ENCODE measurements around the gene ATF7. TPM values are rescaled to one million over a fixed set of nuclear protein-coding genes. Genes with fewer than 3 reads are reported as not detected.
A peak's percentile ranks its signal among the peaks of the same experiment; 100 is the strongest.

Gene ATF7
- total and polyA plus RNA-seq, 4 donors: 16.8 to 43.3 (median 31.7) TPM

DNA sequence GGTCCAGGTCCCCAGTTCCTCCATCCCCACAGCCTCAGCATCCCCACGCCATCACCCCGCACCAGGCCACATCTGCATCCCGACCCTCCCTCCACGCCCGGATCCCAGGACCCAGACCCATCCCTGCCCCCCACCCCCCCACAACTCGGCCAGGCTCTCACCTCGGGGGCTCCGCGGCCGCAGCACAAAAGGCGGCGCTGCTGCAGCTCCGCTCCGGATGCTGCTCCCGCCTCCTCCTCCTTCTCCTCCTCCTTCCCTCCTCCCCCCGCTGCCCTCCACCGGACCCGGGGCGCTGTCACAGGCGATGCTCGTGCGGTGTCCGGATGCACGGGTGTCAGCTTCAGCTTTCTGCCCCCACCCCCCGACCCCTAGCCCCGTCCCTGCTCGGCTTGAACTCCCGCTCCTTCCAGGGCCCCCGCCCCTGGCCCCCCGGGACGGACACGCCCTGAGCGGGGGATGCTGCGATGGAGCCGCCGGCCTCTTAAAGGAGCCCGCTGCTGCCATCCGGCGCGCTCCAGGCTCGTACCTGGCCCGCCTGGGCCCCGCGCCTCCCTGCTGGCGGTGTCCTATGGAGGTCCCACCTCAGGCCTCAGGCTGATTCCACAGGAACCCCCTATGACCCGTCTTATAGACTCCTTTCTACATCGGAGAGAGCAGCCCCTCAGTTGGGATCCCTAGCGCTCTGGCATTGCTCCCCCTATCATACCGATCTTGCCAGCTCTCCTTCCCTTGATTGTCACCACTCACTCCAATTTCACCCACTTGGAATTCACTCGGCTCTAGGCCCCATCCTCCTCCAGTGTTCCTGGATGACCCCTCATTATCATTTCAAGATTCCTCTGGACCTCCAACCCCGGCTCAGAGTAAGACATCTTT lies 126.7 kb downstream of the ATF7 start, which contains the start of gene MAP3K12:
Gene MAP3K12, minus strand, starts transcription at position 193 of the 876 bp plus-strand sequence. CDS start 12,067 bp downstream, outside the sequence.
- peak; percentile 71 to 81 (median 78) for DNase-seq
- TF ChIP-seq, protein P1, sequence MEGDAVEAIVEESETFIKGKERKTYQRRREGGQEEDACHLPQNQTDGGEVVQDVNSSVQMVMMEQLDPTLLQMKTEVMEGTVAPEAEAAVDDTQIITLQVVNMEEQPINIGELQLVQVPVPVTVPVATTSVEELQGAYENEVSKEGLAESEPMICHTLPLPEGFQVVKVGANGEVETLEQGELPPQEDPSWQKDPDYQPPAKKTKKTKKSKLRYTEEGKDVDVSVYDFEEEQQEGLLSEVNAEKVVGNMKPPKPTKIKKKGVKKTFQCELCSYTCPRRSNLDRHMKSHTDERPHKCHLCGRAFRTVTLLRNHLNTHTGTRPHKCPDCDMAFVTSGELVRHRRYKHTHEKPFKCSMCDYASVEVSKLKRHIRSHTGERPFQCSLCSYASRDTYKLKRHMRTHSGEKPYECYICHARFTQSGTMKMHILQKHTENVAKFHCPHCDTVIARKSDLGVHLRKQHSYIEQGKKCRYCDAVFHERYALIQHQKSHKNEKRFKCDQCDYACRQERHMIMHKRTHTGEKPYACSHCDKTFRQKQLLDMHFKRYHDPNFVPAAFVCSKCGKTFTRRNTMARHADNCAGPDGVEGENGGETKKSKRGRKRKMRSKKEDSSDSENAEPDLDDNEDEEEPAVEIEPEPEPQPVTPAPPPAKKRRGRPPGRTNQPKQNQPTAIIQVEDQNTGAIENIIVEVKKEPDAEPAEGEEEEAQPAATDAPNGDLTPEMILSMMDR (IDR thresholded peaks at IDR 0.05; ENCODE audit: control extremely low read depth, extremely low read depth): no peak
- WGBS, 2 donors: 0 to 1% methylated on average over 43 to 51 of the region's 51 CpGs
- H3K27me3 ChIP-seq (ENCODE audit: control insufficient read depth in 3 of 3, insufficient read depth in 3 of 3, low read length in 2 of 3): no peaks in the 10 kb centered on the region
- no peaks in the 10 kb centered on the region for H3K9me3 ChIP-seq (ENCODE audit: control insufficient read depth in 4 of 4, insufficient read depth in 3 of 4, low read length in 3 of 4)
- H3K9ac ChIP-seq (ENCODE audit: insufficient read depth in 1 of 2, low read length in 2 of 2): peak within 1 kb of the TSS; percentile 88 to 98
- H3K4me3 ChIP-seq: peak within 1 kb of the TSS; percentile 55
- H3K27ac ChIP-seq (ENCODE audit: low read depth in 1 of 2, low read length in 1 of 2): peak within 1 kb of the TSS; percentile 97 to 99
- H3K4me1 ChIP-seq (ENCODE audit: control insufficient read depth in 5 of 5, insufficient read depth in 5 of 5, low read length in 5 of 5): peaks cover 5 to 56% (median 24%) of the 10 kb centered on the region in 5 donors
- ATAC-seq (ENCODE audit: insufficient read depth, low FRiP score): no peak
- H3K36me3 ChIP-seq (ENCODE audit: control insufficient read depth in 4 of 4, insufficient read depth in 4 of 4, low read length in 4 of 4): peaks cover 0 to 5% (median 1%) of the 10 kb centered on the region in 4 donors

DNA sequence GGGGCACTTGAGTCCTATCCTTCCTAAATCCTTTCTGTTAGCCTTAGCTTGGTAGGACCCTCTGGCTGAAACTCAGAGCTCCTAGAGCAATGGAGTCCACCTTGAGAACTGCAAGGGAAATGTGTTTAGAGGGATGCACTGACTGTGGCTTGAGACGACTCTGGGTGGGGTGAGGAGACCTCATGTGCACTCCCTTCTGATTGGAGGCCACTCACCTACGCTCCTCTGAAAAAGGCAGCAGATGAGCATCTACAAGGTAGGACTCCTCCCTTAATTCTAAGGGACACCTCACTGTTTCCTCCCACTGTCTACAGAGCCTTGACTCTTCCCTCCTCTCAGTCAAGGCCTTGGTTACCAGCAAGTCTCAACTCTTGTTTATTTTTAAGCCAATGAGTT lies 127.9 kb downstream of the ATF7 start:
- no peak for DNase-seq
- ATAC-seq (ENCODE audit: insufficient read depth, low FRiP score): no peak
- peak overlapping the region in 1 of 2 donors; percentile 34 for H3K27ac ChIP-seq (ENCODE audit: low read depth in 1 of 2, low read length in 1 of 2)
- H3K4me1 ChIP-seq (ENCODE audit: control insufficient read depth in 5 of 5, insufficient read depth in 5 of 5, low read length in 5 of 5): peaks cover 5 to 63% (median 30%) of the 10 kb centered on the region in 5 donors
- no peak overlapping the region for H3K9ac ChIP-seq (ENCODE audit: insufficient read depth in 1 of 2, low read length in 2 of 2)
- TF ChIP-seq, protein P1 (IDR thresholded peaks at IDR 0.05; ENCODE audit: control extremely low read depth, extremely low read depth): no peak
- WGBS, 2 donors: 88% methylated on average over 2 of the region's 2 CpGs
- H3K27me3 ChIP-seq (ENCODE audit: control insufficient read depth in 3 of 3, insufficient read depth in 3 of 3, low read length in 2 of 3): no peaks in the 10 kb centered on the region
- H3K9me3 ChIP-seq (ENCODE audit: control insufficient read depth in 4 of 4, insufficient read depth in 3 of 4, low read length in 3 of 4): no peaks in the 10 kb centered on the region
- no peak overlapping the region for H3K4me3 ChIP-seq
- peaks cover 0 to 3% (median 0%) of the 10 kb centered on the region in 4 donors for H3K36me3 ChIP-seq (ENCODE audit: control insufficient read depth in 4 of 4, insufficient read depth in 4 of 4, low read length in 4 of 4)

DNA sequence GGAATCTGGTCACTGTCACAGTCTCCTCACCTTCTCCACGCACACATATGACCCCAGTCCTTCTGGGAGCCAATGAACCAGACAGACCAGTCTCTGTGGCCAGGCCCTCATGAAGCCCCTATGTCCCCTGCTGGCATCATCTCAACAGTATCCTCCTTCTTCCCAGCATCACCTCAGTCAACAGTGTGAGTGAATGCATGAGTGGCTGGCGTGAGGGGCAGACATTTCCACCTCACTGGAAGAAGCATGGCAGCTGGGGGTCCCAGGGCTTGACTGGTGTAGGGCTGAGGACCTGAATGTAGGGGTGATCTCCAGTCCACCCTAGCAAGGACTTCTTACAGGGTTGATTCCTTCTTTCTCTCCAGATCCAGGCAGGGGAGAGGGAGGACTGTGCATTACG lies 128.7 kb downstream of the ATF7 start:
- peak overlapping the region in 1 of 2 donors; percentile 66 for H3K27ac ChIP-seq (ENCODE audit: low read depth in 1 of 2, low read length in 1 of 2)
- no peaks in the 10 kb centered on the region for H3K27me3 ChIP-seq (ENCODE audit: control insufficient read depth in 3 of 3, insufficient read depth in 3 of 3, low read length in 2 of 3)
- H3K9ac ChIP-seq (ENCODE audit: insufficient read depth in 1 of 2, low read length in 2 of 2): no peak overlapping the region
- H3K4me3 ChIP-seq: no peak overlapping the region
- DNase-seq (no peak), ATAC-seq (ENCODE audit: insufficient read depth, low FRiP score) (no peak)
- 92 to 95% methylated on average over 3 of the region's 3 CpGs for WGBS, 2 donors
- peaks cover 5 to 56% (median 26%) of the 10 kb centered on the region in 5 donors for H3K4me1 ChIP-seq (ENCODE audit: control insufficient read depth in 5 of 5, insufficient read depth in 5 of 5, low read length in 5 of 5)
- TF ChIP-seq, protein P1 (IDR thresholded peaks at IDR 0.05; ENCODE audit: control extremely low read depth, extremely low read depth): no peak
- peaks cover 0 to 3% (median 0%) of the 10 kb centered on the region in 4 donors for H3K36me3 ChIP-seq (ENCODE audit: control insufficient read depth in 4 of 4, insufficient read depth in 4 of 4, low read length in 4 of 4)
- no peaks in the 10 kb centered on the region for H3K9me3 ChIP-seq (ENCODE audit: control insufficient read depth in 4 of 4, insufficient read depth in 3 of 4, low read length in 3 of 4)
